Measurements from ENCODE around the gene VSTM1.

Gene VSTM1

GRCh38 chr19:54009440-54009839 is 54.3 kb downstream of the VSTM1 start:
- no peak for DNase-seq

GRCh38 chr19:54002495-54003315 is 61.0 kb downstream of the VSTM1 start:
- DNase-seq, result no peak

- DNase-seq, result no peak
Observed at GRCh38 chr19:54001496-54001895, 62.2 kb downstream of the VSTM1 start.

- DNase-seq, result no peak
Observed at GRCh38 chr19:53999694-54000093, 64.0 kb downstream of the VSTM1 start.

- no peak for DNase-seq
Observed at GRCh38 chr19:53998223-53998622, 65.5 kb downstream of the VSTM1 start.

- DNase-seq, result no peak
Observed at GRCh38 chr19:53994811-53995210, 68.9 kb downstream of the VSTM1 start.

- no peak for DNase-seq
Observed at GRCh38 chr19:53993448-53993847, 70.2 kb downstream of the VSTM1 start.

GRCh38 chr19:53992815-53993214 is 70.9 kb downstream of the VSTM1 start:
- DNase-seq, result no peak

GRCh38 chr19:53992211-53992610 is 71.5 kb downstream of the VSTM1 start:
- no peak for DNase-seq

- DNase-seq, result peak; percentile 57
Observed at GRCh38 chr19:53991224-53992113, 72.2 kb downstream of the VSTM1 start, which contains the start of gene CACNG6. TSS of gene CACNG6 (plus strand) at chr19:53991637. CDS start at chr19:53992878, 1,241 bp downstream.
